SK-N-SH treated with all-trans-retinoic acid at 6 μM for 48 hours (cell line): Measurements from ENCODE around the gene CD248.

ENCODE experiments used
- ARNTL ChIP-seq: fragments of 450-650 bp; formaldehyde crosslinking; IDR thresholded peaks from 2 replicates; pipeline ENCODE4 v1.5.0; 2020; ENCODE audit warnings: low read depth, mild to moderate bottlenecking, moderate library complexity, borderline replicate concordance
- CREB5 ChIP-seq: fragments of 250-450 bp; sonication (Bioruptor Pico); IDR thresholded peaks from 2 replicates; pipeline ENCODE4 v1.5.1; 2020; ENCODE audit warnings: low read depth, mild to moderate bottlenecking, moderate library complexity
- ISL1 ChIP-seq: fragments of 250-450 bp; sonication (Bioruptor Pico); IDR thresholded peaks from 2 replicates; pipeline ENCODE4 v2.1.2; 2022; ENCODE audit warnings: mild to moderate bottlenecking, moderate library complexity
- OSR1 ChIP-seq: fragments of 250-450 bp; sonication (Bioruptor Pico); IDR thresholded peaks from 2 replicates; pipeline ENCODE4 v1.8.0; 2022; ENCODE audit warnings: moderate library complexity, mild to moderate bottlenecking, inconsistent platforms
- PATZ1 ChIP-seq: fragments of 250-450 bp; sonication (Bioruptor Pico); IDR thresholded peaks from 2 replicates; pipeline ENCODE4 v1.8.0; 2020; ENCODE audit warnings: mild to moderate bottlenecking, moderate library complexity, borderline replicate concordance
- PPARA ChIP-seq: fragments of 250-450 bp; sonication (Bioruptor Pico); IDR thresholded peaks from 2 replicates; pipeline ENCODE4 v1.5.0; 2020; ENCODE audit warnings: mild to moderate bottlenecking, borderline replicate concordance
- TCF4 ChIP-seq: fragments of 250-450 bp; sonication (Bioruptor Pico); IDR thresholded peaks from 2 replicates; pipeline ENCODE4 v1.8.0; 2021; ENCODE audit warnings: mild to moderate bottlenecking, moderate library complexity, borderline replicate concordance
- TOX ChIP-seq: fragments of 250-450 bp; sonication (Bioruptor Pico); IDR thresholded peaks from 2 replicates; pipeline ENCODE4 v1.8.0; 2021; ENCODE audit warnings: mild to moderate bottlenecking, moderate library complexity, borderline replicate concordance
- TSHZ2 ChIP-seq: fragments of 250-450 bp; sonication (Bioruptor Pico); IDR thresholded peaks from 2 replicates; pipeline ENCODE4 v1.5.0; 2020; ENCODE audit warnings: mild to moderate bottlenecking, moderate library complexity
- ZFP3 ChIP-seq: fragments of 250-450 bp; sonication (Bioruptor Pico); IDR thresholded peaks from 2 replicates; pipeline ENCODE4 v1.5.0; 2020; ENCODE audit warnings: mild to moderate bottlenecking, moderate library complexity
- ZNF565 ChIP-seq: fragments of 450-650 bp; formaldehyde crosslinking; conservative IDR thresholded peaks from 2 replicates; pipeline ENCODE4 v1.5.0; 2020; ENCODE audit warnings: low read depth, mild to moderate bottlenecking, moderate library complexity
- ZNF8 ChIP-seq: fragments of 450-650 bp; formaldehyde crosslinking; IDR thresholded peaks from 2 replicates; pipeline ENCODE4 v1.5.0; 2020; ENCODE audit warnings: mild to moderate bottlenecking, moderate library complexity

GRCh38 chr11:66363805-66364535, 47.1 kb upstream of the CD248 start:
- TF ChIP-seq OSR1 (no peak), TCF4 (CRISPR knock-in tag) (no peak), ZNF8 (CRISPR knock-in tag) (no peak), ARNTL (no peak), ZFP3 (CRISPR knock-in tag) (no peak), PATZ1 (CRISPR knock-in tag) (no peak), PPARA (CRISPR knock-in tag) (no peak), TOX (no peak), CREB5 (CRISPR knock-in tag) (no peak), ZNF565 (no peak), TSHZ2 (CRISPR knock-in tag) (no peak), ISL1 (CRISPR knock-in tag) (no peak)
